GM21717 (cell line): ENCODE results near the gene GAMT.
"Not testable (repeated sequence)": the region's sequence is repeated elsewhere in the genome, so short reads cannot be mapped to it uniquely, and the experiment has no call there.

Experiments used
- ATAC-seq: cut with Tn5 transposase; IDR thresholded peaks from one replicate; pipeline ENCODE4 v1.9.1; 2021; ENCODE audit warnings: mild to moderate bottlenecking, moderate library complexity; ENCODE audit not compliant: unreplicated experiment

Gene GAMT

DNA sequence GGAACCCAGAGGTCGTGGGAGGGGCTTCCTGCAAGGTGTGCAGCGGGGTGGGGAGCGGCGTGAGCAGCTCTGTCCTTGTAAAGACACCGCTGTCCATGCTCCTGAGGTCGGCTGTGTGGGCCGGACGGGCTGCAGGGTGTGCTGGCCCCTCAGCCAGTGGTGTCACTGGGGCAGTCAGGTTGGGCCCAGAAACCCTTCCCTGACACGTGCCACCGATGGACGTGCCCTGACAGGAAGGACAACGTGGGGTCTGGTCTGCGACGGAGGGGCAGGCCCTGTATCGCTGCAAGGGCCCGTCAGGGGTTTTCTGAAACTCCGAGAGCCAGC is 32.7 kb upstream of the GAMT start:
- ATAC-seq: no peak

DNA sequence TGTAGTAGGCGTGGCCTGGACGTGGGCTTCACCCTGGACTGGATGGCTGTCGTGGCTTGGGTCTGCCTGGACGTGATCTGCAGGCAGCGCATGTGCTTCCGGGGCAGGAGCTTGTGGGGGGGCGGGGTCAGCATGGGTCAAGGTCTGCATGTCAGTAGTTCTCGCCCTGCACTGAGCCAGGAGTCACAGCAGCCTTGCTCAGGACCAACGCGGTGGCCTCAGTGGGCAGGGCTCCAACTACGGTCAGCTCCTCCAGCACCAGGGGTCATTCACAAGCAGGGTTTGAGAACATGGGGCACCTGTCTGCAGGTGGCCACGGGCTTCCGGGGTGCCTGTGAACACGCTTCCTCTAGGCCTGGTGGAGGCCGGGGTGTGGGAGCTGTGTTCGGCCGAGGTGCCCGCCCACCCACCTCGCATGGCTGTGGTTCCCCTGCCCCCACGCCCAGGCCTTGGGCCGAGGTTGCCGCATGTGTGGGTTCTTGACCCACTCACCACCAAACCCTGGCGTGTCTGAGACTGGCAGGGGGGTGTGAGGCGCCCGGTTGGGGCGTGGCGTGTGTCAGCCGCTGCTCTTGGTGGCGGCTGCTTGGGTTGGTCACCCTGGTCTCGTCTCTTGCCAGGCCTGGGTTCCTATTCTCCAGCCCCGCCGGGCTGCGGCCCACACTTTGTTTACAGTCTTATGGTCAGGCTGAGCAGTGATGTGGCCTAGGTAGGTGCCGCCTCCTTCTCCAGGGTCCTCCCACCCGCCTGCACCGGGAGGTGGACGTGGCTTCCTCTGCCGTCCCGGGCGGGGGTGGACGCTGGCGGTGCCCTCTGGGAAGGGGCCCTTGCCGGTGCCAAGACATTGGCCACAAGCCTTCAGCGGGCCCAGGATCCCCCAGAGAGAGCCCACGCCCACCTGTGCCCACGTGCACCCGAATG is 32.0 kb upstream of the GAMT start:
- no peak for ATAC-seq

DNA sequence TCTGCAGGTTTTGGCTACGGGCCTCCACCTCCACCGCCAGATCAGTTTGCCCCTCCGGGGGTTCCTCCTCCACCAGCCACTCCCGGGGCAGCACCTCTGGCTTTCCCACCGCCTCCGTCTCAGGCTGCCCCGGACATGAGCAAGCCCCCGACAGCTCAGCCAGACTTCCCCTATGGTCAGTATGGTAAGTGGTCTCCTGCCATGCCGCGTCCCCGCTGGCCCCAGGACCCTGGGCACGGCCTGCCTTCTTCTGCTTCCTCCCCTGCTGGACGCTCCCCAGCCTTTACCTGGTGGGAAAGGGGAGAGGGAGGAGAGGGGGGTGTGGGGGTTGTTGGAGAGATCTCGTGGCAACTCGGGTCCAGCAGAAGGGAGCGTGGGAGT is 31.2 kb upstream of the GAMT start:
- ATAC-seq: no peak

DNA sequence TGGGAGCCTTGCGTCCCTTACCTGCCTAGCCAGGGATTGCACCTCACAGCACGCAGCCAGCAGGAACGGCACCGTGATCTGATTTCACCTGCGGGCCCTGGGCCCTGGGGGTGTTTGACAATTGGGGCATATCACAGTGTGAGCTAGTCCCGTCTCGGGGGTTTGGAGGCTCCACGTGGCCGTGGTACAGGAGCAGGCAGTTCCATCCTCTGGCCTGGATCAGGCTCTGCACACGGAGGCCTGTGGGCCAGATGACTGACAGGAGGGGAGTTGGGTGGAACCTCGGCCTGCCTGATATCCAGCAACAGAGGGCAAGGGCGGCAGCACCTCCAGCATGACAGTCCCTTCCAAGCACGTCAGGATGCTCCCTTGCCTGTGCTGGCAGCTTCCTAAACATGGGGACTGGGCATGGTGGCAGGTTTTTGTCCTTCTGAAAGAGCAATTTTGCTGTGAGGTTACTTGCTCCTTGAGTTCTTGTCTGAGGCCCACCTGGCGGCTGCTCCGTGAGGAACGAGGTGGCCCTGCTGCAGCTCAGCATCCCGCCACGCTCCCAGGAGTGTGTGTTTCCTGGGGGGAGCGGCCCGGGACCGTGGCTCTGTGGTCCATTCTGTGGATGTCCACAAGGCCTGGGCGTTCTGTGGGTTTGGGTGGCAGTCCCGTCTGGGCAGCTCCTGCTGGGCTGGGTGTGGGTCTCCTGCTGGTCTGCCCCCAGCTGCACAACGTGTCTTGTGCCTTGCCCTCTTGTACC is 30.6 kb upstream of the GAMT start:
- ATAC-seq: no peak

DNA sequence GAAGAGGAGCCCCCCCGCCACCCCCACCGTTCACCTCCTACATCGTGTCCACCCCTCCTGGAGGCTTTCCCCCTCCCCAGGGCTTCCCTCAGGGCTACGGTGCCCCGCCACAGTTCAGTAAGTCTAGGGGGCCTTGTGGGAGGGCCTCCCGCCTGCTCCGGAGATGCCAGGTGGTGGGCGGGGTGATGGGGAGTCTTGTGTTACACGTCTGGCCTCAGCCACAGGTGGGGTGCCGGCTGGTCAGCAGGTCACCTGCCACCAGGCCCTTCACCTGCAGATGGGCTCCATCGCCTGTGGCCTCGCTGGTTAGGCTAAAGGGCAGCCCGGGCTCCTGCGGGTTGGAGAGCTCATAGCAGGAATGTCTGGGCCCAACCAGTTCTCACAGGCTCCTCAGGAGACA is 28.9 kb upstream of the GAMT start:
- ATAC-seq: no peak

DNA sequence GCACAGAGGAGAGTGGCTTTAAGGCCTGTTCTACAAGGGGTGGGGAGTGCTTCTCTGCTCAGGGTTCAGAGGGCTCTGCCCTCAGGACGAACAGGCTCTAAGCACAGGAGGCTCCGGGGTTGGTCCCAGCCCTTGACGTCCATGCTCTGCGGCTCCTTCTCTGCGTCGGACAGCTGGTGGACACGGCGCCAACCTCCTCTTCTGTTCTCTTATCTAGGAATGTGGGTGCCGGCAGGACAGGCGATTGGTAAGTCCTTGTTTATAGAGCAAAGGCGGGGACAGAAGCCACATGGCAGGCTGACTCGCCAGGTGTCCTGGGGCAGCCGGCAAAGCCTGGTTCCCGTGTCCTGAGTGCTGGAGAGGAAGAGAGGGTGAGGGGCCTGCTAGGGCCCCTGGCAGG is 28.4 kb upstream of the GAMT start:
- no peak for ATAC-seq

DNA sequence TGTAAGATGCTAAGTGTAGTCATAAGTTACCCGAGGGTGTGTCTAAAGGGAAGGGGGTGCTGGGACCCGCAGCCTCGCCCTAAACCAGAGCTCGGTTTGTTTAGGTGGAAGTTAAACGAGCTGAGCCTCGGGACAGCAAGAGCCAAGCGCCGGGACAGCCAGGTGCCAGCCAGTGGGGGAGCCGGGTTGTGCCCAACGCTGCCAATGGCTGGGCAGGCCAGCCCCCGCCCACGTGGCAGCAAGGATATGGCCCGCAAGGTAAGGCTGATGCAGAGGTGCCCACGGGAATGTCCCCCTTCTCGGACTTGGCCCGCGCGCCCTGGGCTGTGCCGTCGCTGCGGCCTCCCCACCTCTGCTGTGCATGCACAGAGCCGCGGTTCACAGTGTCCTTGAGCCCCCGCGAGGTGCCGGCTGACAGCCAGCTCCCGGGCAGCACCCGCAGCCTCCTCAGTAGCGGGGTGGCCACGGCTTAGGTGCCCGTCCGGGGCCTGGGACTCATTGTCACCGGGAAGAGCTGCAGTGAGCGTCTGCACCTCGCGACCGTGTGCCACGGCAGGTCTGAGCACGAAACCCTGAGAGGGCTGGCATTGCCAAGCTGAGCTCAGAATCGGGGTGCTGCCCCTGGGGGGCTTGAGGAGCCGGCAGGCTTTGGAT is 27.5 kb upstream of the GAMT start:
- ATAC-seq: no peak

DNA sequence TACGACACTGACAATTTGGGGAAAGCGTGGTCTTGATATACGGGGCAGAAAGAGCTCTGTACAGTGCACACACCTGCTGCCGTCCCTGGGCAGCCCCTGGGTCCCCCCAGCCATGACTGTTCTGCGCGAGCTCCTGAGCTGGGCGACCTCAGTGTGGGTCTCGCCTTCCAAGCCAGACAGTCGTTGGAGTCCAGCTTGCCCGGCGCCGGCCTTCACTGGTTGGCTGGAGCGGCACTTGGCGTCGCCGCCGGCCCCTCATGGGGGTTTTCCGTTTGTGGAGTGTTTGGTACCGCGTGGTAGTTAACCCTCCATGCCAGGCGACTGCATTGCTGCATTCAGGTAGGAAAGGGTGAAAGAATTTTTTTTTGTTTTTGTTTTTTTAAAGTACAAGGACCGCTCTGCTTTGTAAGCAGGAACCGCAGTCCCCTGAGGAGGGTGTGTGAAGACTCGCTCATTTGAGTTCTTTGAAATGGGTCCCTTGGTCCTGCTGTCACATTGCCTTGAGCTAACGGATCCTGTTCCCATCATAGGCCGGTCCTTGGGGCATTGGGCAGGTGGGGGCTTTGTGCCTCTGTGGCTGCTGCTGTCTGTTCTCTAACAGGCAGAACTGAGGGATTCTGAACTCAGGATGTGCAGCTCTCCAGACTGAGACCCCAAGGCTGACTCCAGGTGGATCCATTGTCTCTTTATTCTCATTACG is 26.0 kb upstream of the GAMT start:
- no peak for ATAC-seq

DNA sequence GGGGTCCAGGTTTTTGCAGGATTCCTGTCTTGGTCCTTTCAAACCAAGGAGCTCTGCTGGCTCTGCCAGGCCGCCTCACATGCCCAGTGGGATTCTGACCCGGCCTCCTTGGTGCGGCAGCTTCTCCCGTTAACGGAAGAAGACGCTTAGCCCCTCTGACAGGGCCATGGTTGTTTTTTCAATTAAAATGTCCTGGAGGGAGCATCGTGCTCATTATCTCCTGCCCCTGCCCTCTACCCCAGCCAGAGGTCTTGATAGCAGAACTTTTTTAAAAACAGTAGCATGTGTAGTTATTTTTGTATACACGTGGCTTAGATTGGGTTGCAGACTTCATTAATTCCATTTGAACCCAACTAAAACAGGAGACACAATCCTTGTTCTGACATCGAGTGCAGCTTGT is 25.4 kb upstream of the GAMT start:
- no peak for ATAC-seq

DNA sequence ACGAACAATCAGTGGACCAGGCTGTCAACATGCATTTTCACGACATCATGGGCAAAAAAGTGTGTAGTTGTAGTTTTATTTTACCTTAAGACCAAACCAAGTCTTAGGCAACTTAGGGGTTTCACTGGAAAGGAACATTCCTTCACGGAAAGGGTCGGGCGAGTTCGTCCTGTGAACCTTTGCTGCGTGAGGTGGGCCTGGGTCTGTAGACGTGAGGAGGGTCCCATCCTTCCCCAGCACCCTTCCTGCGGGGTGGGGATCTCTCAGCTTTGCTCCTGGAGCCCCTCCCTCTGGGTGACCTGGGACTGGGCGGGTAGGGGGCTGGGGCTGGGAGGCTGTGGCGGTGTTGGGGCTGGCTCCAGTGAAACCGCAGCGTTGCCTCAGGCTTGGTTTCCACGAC is 24.6 kb upstream of the GAMT start:
- ATAC-seq: no peak

DNA sequence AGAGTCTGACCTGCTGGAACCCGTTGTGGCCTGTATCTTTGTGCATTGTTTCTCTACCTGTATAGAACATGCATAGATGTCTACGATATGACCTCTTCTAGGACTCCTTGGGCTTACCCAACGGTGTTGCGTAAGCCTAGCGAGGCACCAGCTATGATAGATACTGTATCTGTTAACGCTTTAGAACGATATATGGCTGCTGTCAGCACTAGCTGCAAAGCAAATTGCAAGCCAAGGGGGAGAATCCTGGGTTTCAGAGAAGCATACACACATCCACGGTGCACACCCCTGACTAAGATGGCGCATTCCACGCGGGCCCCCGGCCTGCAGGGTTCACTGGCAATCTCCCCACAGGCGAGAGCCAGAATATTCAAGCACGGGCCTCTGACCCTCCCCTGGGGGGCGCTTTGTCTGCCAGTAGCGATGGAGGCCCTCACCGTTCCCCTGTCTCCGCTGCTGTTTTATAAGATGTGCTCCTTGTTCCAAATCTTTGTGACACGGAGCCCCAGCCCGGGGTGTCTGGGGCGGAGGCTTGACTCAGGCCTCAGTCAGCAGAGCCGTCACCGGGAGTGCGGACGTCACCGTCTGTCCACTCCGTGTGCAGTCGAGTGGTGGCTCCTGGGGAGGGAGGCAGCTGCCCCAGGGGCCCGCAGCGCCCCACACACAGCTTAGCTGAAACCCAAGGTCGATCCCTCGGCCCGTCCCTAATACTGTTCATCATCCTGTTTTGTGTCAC is 23.9 kb upstream of the GAMT start:
- ATAC-seq: no peak

DNA sequence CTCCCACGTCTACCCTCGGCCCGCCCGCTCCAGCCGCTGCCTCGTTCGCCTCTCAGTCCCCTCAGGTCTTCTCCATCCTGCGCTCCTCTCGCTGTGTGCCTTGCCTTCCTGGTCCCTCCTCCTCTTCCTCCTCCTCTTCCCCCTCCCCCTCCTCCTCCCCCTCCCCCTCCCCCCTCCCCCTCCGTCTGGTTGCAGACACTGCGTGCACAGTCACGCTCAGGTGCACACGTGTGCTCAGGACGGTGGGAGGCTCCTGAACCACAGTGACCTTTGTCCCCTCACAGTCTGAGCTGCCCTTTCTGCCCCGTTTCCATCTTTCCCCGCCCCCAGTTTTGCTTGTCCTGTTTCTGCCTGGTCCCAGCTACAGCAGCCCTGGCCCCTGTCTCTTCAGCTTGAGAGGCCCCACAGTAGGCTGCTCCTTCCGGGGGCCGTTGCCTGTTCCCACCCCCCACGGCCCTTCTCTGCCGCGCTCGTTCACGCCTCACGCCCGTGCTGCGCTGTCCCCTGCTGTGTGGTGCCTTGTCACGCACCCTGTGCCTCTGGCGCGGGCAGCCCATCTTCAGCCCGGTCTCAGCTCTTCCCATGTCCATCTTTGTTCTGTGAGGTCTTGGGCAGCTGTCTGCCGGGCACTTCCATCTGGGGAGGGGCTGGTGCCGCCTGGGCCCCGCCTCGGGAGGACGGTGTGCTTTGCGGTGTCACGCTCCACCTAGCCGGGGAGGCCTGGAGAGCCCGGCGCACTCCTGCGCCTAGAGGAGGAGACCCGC is 23.0 kb upstream of the GAMT start:
- ATAC-seq: no peak

DNA sequence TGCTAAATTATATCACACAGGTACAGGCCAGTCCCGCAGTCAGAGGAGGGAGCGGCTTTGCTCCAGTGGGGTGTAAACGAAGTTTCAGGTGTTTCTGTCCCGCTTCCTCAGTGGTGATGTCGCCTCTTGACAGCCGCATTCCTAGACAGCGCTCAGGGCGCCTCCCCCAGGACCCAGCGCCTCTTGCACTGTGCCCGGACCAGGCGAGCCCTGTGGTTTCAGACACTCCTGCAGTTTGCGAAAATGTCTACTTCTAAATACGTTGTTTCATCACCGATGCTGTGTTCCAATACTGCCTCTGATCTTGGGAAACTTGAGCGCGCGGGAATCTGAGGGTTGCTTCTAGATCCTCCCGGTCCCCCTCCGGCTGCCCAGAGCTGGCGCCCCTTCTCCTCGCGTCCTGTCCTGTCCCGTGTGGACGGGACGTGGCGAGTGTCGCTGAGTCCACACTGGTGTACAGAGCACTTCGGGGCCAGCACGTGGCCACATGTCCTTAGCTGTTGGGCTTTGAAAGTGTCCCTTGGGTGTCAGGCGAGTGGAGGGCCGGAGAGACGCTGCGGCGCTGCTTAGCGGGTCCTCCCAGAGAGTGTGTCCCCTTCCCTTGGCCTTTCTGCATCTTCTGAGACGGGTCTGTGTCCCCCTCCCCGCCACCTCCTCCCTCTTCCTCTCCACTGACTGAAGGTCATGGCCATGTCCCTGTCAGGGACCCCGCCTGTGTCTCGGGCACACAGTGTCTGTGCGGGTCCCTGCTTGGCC is 22.3 kb upstream of the GAMT start:
- no peak for ATAC-seq

DNA sequence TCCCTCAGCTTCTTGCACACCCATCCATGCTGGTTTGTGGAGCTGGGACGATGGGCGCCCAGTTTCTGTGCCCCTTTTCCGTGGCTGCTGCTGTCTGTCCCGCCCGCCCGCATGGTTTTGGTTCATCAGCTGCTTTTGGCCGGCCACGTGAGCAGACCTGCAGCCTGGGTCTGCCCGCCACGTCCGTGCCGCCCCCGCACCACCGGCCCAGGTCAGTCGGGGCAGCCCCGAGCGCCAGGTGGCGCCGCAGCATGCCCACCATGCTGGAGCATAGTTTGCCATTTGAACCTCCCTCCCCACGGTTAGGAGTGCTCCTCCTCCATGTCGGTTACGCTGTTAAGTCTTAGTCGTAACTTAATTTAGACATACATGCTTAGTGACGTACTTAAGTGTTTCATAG is 21.6 kb upstream of the GAMT start:
- ATAC-seq: no peak

DNA sequence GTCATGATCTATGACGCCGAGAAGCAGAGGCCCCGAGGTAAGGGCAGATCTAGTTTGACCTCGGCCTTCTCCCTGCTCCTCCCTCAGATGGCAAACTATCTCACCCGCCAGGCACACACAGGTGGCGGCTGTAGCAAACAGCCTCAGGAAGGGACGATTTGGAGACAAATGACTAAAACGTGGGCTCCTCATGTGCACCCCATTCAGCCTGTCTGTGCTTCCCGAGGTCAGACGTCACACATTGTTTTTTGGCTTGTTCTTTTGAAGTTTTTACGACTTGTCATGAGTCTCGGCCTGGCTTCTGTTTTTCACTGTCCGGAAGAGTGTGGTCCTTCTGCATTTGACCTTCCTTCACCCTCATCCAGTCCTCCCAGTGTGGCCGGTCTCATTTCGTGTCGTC is 21.0 kb upstream of the GAMT start:
- ATAC-seq: no peak

DNA sequence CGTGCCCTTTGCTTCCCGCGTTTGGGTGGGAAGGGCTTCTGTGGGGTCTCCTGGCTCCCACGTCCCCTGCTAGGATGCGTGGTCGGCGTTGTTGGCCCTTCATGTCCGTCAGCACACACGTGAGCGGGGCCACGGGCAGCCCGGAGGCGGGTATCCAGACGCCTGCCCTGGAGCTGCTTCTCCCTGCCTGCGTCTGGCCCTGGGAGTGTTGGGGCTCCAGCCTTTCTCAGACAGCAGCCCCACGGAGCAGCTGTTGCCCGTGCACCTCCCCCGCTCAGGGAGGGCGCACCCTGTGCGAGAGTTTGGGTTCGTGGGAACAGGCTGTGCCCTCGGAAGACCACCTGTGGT is 20.6 kb upstream of the GAMT start:
- no peak for ATAC-seq

DNA sequence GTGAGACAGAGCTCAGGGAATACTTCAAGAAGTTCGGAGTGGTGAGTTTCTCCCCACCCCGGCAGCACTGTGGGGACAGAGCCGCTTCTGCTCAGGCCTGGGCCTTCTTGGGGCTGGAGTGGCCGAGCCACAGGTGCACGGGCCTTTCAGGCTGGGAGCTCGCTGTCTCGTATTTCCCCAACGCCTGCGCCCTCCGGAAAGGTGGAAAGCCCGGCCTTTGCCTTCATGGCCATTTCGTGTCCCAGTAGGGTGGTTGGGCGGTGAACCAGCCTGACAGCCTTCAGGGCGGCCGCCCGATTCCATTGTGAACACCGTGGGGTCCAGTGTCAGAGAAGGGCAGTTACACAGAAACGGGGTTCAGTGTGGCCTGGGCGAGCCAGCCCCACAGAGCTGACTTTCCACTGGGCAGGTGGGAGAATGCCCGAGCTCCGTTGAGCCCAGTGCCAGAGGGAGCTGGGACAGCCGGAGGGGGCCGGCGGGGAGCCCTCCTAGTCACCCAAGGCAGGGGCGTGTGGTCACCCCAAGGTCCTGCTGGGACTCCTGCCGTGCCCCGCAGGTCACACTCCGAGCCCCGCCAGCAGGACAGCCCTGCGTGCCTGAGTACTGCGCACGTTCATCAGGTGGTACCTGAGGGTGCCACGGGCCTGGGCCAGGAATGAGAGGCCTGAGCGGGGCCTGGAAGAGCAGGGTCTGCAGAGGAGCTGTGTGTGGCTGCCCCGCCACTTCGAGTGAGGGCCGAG is 20.0 kb upstream of the GAMT start:
- ATAC-seq: no peak

DNA sequence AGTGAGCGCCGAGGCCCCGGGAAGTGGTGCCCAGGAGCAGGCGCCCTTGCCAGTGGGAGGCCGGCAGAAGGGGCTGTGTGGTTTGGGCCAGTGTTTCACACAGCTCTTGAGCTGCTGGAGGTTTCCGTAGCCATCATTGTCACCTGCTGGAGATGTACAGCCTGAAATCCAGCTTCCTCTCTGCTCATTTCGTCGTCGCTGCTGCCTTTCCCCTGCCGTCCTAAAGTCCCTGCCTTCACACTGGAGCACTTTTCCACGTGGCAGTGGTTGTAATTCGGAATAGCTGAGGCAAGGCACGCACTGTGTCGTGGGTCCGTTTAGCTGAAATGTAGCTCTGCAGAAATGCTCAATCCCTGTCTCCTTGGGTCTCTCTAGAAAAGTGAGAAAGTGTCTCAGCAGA is 19.2 kb upstream of the GAMT start:
- ATAC-seq: no peak

DNA sequence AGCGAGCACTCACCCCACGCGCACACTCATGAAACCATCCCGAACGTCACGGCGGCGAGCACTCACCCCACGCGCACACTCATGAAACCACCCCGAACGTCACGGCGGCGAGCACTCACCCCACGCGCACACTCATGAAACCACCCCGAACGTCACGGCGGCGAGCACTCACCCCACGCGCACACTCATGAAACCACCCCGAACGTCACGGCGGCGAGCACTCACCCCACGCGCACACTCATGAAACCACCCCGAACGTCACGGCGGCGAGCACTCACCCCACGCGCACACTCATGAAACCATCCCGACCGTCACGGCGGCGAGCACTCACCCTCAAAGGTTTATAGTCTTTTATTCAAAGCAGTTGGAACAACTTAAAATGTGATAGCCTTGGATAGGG is 18.7 kb upstream of the GAMT start:
- ATAC-seq: not testable (repeated sequence)
